ENCODE data around the gene ASPSCR1. TPM values are rescaled to one million over a fixed set of nuclear protein-coding genes. Genes with fewer than 3 reads are reported as not detected.

ASPSCR1 gene
- total RNA-seq, 2 experiments from 2014 or later = 33.6 to 34.8 TPM

- intact Hi-C loops (cut with micrococcal nuclease) = loop anchor here (5.0 kb wide), 1 partner anchor 194 kb away; no protein-coding TSS in a partner anchor
- CTCF ChIA-PET = no interaction called here
- H3K9me3 Mint-ChIP-seq = no peaks in the 10 kb centered on the region
- H3K27ac Mint-ChIP-seq = no peak overlapping the region
- no peak for DNase-seq
- H3K27me3 Mint-ChIP-seq (ENCODE audit: low read depth) = peaks cover 15% of the 10 kb centered on the region
- no peaks in the 10 kb centered on the region for H3K36me3 Mint-ChIP-seq (ENCODE audit: low read depth)
- H3K4me3 Mint-ChIP-seq = no peak overlapping the region
- H3K4me1 Mint-ChIP-seq (ENCODE audit: low read depth) = peaks cover 4% of the 10 kb centered on the region
These were observed 19.6 kb upstream of the ASPSCR1 start for GRCh38 chr17:81957691-81958432.

- Mint-ChIP-seq H3K4me3 (peak overlapping the region; percentile 41), H3K9me3 (no peaks in the 10 kb centered on the region), H3K27me3 (ENCODE audit: low read depth) (peaks cover 15% of the 10 kb centered on the region), H3K4me1 (ENCODE audit: low read depth) (peaks cover 4% of the 10 kb centered on the region), H3K36me3 (ENCODE audit: low read depth) (no peaks in the 10 kb centered on the region), H3K27ac (no peak overlapping the region)
- CTCF ChIA-PET = interaction anchor here (0.6 to 4.7 kb wide), 14 partner anchors 9 to 247 kb away, joined by 3 to 95 read pairs (median 6); partner anchors contain the start of genes CENPX, DCXR, LRRC45 and RAC3
- DNase-seq = no peak
- intact Hi-C loops (cut with micrococcal nuclease) = loop anchor here (1.0 to 5.0 kb wide), 2 partner anchors 63 to 194 kb away; no protein-coding TSS in a partner anchor
These were observed 18.6 kb upstream of the ASPSCR1 start for GRCh38 chr17:81958633-81959342.

- intact Hi-C loops (cut with micrococcal nuclease) = loop anchor here (1.0 to 5.0 kb wide), 2 partner anchors 62 to 193 kb away; no protein-coding TSS in a partner anchor
- H3K27me3 Mint-ChIP-seq (ENCODE audit: low read depth) = peaks cover 15% of the 10 kb centered on the region
- no peak overlapping the region for H3K27ac Mint-ChIP-seq
- peak overlapping the region; percentile 41 for H3K4me3 Mint-ChIP-seq
- DNase-seq = peak; percentile 78
- H3K9me3 Mint-ChIP-seq = no peaks in the 10 kb centered on the region
- H3K4me1 Mint-ChIP-seq (ENCODE audit: low read depth) = peaks cover 4% of the 10 kb centered on the region
- H3K36me3 Mint-ChIP-seq (ENCODE audit: low read depth) = no peaks in the 10 kb centered on the region
- CTCF ChIA-PET = interaction anchor here (0.6 to 4.7 kb wide), 15 partner anchors 8 to 246 kb away, joined by 3 to 95 read pairs (median 5); partner anchors contain the start of genes CENPX, DCXR, LRRC45 and RAC3
These were observed 17.9 kb upstream of the ASPSCR1 start for GRCh38 chr17:81959362-81960129.

GRCh38 chr17:81960130-81960958 lies 17.1 kb upstream of the ASPSCR1 start:
- Mint-ChIP-seq H3K27ac (no peak overlapping the region), H3K27me3 (ENCODE audit: low read depth) (peaks cover 15% of the 10 kb centered on the region), H3K4me3 (no peak overlapping the region), H3K9me3 (no peaks in the 10 kb centered on the region), H3K36me3 (ENCODE audit: low read depth) (no peaks in the 10 kb centered on the region), H3K4me1 (ENCODE audit: low read depth) (peaks cover 4% of the 10 kb centered on the region)
- intact Hi-C loops (cut with micrococcal nuclease) = no loop called here
- DNase-seq = no peak
- CTCF ChIA-PET = interaction anchor here (0.8 to 4.7 kb wide), 12 partner anchors 8 to 246 kb away, joined by 3 to 95 read pairs (median 6); partner anchors contain the start of genes CENPX, DCXR, LRRC45 and RAC3

GRCh38 chr17:81961087-81961511 lies 16.3 kb upstream of the ASPSCR1 start, which contains the start of gene NOTUM:
Gene NOTUM, minus strand, starts transcription at chr17:81961187. Its CDS starts 278 bp downstream, at chr17:81960909.
- intact Hi-C loops (cut with micrococcal nuclease) = no loop called here
- peaks cover 4% of the 10 kb centered on the region for H3K4me1 Mint-ChIP-seq (ENCODE audit: low read depth)
- DNase-seq = no peak
- H3K9me3 Mint-ChIP-seq = no peaks in the 10 kb centered on the region
- no peaks in the 10 kb centered on the region for H3K36me3 Mint-ChIP-seq (ENCODE audit: low read depth)
- CTCF ChIA-PET = interaction anchor here (0.8 to 4.7 kb wide), 3 partner anchors 31 to 69 kb away, joined by 3 to 95 read pairs (median 16); partner anchors contain the start of genes CENPX, LRRC45 and RAC3
- no peak within 1 kb of the TSS for H3K27ac Mint-ChIP-seq
- H3K4me3 Mint-ChIP-seq = no peak within 1 kb of the TSS
- peaks cover 15% of the 10 kb centered on the region for H3K27me3 Mint-ChIP-seq (ENCODE audit: low read depth)

GRCh38 chr17:81961521-81962498 lies 15.6 kb upstream of the ASPSCR1 start:
- no peaks in the 10 kb centered on the region for H3K9me3 Mint-ChIP-seq
- H3K36me3 Mint-ChIP-seq (ENCODE audit: low read depth) = no peaks in the 10 kb centered on the region
- intact Hi-C loops (cut with micrococcal nuclease) = no loop called here
- no peak overlapping the region for H3K4me3 Mint-ChIP-seq
- peaks cover 7% of the 10 kb centered on the region for H3K4me1 Mint-ChIP-seq (ENCODE audit: low read depth)
- H3K27me3 Mint-ChIP-seq (ENCODE audit: low read depth) = peaks cover 15% of the 10 kb centered on the region
- CTCF ChIA-PET = interaction anchor here (4.7 kb wide), 1 partner anchor 60 kb away, joined by 95 read pairs; the partner anchor contains the start of genes CENPX and LRRC45
- no peak overlapping the region for H3K27ac Mint-ChIP-seq
- no peak for DNase-seq

- Mint-ChIP-seq H3K27me3 (ENCODE audit: low read depth) (peaks cover 15% of the 10 kb centered on the region), H3K4me3 (no peak overlapping the region), H3K27ac (no peak overlapping the region), H3K36me3 (ENCODE audit: low read depth) (no peaks in the 10 kb centered on the region), H3K4me1 (ENCODE audit: low read depth) (peaks cover 7% of the 10 kb centered on the region), H3K9me3 (no peaks in the 10 kb centered on the region)
- DNase-seq = no peak
- CTCF ChIA-PET = interaction anchor here (0.6 to 4.7 kb wide), 3 partner anchors 55 to 75 kb away, joined by 3 to 95 read pairs (median 3); partner anchors contain the start of genes CENPX, DCXR and LRRC45
- intact Hi-C loops (cut with micrococcal nuclease) = no loop called here
These were observed 14.7 kb upstream of the ASPSCR1 start for GRCh38 chr17:81962499-81963441.

- no peaks in the 10 kb centered on the region for H3K9me3 Mint-ChIP-seq
- DNase-seq = no peak
- no peaks in the 10 kb centered on the region for H3K36me3 Mint-ChIP-seq (ENCODE audit: low read depth)
- H3K27me3 Mint-ChIP-seq (ENCODE audit: low read depth) = peaks cover 4% of the 10 kb centered on the region
- H3K27ac Mint-ChIP-seq = no peak overlapping the region
- H3K4me1 Mint-ChIP-seq (ENCODE audit: low read depth) = peaks cover 14% of the 10 kb centered on the region
- intact Hi-C loops (cut with micrococcal nuclease) = no loop called here
- CTCF ChIA-PET = interaction anchor here (1.3 kb wide), 1 partner anchor 73 kb away, joined by 3 read pairs; the partner anchor contains the start of gene DCXR
- no peak overlapping the region for H3K4me3 Mint-ChIP-seq
These were observed 13.2 kb upstream of the ASPSCR1 start for GRCh38 chr17:81964081-81964849.

Data from activated naive CD4-positive, alpha-beta T cell treated with anti-CD3 and anti-CD28 coated beads for 36 hours (primary cell).